ENCODE results near the gene PLAC9.
"Not testable (repeated sequence)": the region's sequence is repeated elsewhere in the genome, so short reads cannot be mapped to it uniquely, and the experiment has no call there.

Gene PLAC9, protein sequence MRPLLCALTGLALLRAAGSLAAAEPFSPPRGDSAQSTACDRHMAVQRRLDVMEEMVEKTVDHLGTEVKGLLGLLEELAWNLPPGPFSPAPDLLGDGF

DNA sequence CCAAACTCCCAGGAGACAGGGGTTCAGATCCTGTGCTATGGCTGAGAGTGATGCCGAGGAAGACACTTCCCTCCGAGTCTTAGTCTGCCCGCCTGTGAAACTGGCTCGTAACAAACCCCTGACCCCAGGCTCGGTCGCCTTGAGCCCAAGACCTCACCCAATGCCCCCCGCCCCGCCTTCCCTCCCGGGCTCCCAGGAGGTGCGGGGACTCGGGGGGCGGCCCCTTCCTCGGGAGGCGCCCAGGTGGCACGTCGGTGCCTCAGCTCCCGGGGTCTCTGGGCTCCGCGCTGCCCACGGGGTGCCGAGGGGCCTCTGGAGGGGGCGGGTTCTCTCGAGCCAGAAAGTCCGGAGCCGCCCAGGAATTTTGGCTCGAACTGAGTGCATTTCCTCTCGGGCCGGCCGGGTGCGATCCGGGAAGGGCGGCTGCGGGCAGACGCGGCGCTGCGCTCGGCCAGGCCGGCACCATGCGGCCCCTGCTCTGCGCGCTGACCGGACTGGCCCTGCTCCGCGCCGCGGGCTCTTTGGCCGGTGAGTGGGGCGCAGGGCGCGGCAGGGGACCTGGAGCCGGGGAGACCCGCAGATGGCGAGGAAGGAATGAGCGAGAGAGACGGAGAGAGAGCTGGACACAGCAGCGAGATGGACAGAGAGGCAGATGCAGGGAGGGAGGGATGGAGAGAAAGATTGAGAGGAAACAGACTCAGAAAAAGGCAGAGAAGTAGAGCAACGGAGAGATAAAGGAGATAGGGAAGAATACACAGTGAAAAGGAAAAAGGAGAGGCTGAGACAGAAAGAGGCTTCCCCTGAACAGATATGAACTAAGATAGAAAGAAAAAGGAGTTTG, at the start of gene PLAC9:
PLAC9 (plus strand) TSS at position 432 of the 841 bp plus-strand sequence; CDS start at position 465, 33 bp downstream.
- DNase-seq, result no peak

GRCh38 chr10:80090121-80090520, 42.4 kb upstream of the PLAC9 start:
- no peak for DNase-seq

GRCh38 chr10:80094231-80094630, 38.3 kb upstream of the PLAC9 start:
- no peak for DNase-seq

DNA sequence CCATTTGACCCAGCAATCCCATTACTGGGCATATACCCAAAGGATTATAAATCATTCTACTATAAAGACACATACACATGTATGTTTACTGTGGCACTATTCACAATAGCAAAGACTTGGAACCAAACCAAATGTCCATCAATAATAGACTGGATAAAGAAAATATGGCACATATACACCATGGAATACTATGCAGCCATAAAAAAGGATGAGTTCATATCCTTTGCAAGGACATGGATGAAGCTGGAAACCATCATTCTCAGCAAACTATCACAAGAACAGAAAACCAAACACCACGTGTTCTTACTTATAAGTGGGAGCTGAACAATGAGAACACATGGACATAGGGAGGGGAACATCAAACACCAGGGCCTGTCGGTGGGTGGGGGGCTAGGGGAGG, 34.3 kb upstream of the PLAC9 start:
- not testable (repeated sequence) for DNase-seq

DNA sequence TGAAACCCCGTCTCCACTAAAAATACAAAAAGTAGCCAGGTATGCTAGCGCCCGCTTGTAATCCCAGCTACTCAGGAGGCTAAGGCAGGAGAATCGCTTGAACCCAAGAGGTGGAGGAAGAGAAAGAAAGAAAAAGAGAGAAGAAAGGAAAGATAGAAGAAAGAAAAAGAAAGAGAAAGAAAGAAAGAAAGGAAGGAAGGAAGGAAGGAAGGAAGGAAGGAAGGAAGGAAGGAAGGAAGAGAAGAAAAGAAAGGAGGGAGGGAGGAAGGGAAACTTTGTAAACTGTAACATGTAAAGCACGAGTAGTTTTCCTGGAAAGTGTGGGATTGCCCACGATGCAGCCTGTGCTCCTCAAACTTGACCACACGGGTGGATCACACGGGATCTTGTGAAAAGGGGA, 33.2 kb upstream of the PLAC9 start:
- not testable (repeated sequence) for DNase-seq

GRCh38 chr10:80100116-80100515, 32.4 kb upstream of the PLAC9 start:
- DNase-seq, result no peak

- DNase-seq, result no peak
Observed at GRCh38 chr10:80100861-80101695, 31.5 kb upstream of the PLAC9 start.

GRCh38 chr10:80104066-80104926, 28.2 kb upstream of the PLAC9 start:
- no peak for DNase-seq

- DNase-seq, result no peak
Observed at GRCh38 chr10:80108576-80109239, 23.8 kb upstream of the PLAC9 start.

DNA sequence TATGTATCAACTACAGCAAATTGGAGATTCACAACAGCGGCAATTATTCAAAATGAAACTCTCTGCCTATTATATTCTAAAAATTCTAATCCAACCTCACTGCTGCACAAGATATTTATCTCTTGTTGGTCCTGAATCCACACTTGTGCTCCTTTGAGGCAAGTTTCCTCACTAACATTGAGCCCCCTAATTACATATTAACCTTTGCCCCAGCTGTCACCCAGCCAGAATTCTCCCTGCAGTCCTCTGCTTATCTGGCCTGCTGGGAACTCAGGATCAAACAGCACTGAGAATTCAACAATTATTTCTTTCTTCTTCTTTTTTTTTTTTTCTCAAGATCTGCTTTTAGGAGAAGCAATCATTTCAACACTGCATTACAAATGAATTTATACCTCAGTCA, 21.5 kb upstream of the PLAC9 start:
- DNase-seq, result no peak

DNA sequence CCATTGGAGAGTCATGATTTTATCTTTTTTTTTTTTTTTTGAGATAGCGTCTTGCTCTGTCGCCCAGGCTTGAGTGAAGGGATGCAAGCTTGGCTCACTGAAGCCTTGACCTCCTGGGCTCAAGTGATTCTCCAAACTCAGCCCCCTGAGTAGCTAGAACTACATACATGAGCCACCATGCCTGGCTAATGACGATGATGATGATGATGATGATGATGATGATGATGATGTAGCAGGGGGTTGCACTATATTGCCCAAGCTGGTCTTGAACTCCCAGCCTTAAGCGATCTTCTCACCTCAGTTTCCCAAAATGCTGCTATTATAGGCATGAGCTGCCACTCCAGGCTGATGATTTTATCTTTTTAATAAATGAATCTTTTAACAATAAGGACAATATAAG, 13.9 kb upstream of the PLAC9 start:
- no peak for DNase-seq

DNA sequence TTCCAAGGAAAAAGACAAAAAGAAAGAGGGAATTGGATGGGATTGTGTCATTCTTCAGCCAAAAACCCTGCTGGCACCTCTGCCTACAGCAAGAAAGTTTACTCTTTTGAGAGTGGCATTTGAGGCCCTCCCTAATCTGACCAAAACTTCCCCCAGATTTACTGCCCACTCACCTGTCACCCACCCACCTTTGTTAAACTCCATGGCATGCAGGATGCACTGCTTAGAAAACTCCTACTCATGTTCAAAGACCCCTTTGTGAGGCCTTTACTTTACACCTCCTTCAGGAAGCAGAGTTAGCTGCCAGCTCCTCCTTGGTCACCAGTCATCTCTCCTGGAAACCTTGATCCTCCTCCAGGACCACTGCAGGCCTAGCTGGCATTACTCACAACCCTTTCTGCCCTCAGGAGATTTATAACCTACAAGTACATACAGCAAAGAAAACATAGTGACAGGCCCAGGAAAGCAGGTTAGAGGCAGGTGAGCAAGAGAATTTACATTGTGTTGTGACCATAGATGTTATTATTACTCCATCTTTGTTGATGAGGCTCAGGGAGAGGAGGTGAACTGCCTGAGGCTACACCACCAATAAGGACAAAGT, 10.3 kb upstream of the PLAC9 start:
- DNase-seq, result no peak

GRCh38 chr10:80122746-80123145, 9.8 kb upstream of the PLAC9 start:
- DNase-seq, result no peak

DNA sequence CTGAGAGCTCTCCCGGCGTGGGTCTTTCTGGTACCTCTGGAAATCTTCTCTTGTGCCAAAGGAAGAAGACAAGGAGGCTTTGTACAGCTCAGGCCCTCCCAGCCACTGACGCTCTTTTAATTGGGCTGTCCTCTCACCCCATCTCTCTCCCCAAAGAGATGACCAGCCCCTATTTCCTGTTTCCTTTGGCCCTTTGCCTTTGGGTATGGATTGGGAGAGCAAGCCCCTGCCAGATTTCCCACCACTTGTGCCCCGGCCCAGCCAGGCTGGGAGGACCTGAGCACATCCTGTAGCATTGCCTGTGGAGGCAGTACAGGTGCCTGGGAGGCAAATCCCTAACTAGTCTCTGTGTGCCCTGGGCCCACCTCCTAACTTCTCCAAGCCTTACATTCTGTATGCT, 5.7 kb upstream of the PLAC9 start:
- DNase-seq, result no peak

- DNase-seq, result no peak
Observed at GRCh38 chr10:80131499-80131901, 1.0 kb upstream of the PLAC9 start.

- DNase-seq, result no peak
Observed at GRCh38 chr10:80133206-80133605, 676 bp downstream of the PLAC9 start.

GRCh38 chr10:80133687-80134086, 1.2 kb downstream of the PLAC9 start:
- not testable (repeated sequence) for DNase-seq

- DNase-seq, result no peak
Observed at GRCh38 chr10:80136134-80136571, 3.6 kb downstream of the PLAC9 start.

DNA sequence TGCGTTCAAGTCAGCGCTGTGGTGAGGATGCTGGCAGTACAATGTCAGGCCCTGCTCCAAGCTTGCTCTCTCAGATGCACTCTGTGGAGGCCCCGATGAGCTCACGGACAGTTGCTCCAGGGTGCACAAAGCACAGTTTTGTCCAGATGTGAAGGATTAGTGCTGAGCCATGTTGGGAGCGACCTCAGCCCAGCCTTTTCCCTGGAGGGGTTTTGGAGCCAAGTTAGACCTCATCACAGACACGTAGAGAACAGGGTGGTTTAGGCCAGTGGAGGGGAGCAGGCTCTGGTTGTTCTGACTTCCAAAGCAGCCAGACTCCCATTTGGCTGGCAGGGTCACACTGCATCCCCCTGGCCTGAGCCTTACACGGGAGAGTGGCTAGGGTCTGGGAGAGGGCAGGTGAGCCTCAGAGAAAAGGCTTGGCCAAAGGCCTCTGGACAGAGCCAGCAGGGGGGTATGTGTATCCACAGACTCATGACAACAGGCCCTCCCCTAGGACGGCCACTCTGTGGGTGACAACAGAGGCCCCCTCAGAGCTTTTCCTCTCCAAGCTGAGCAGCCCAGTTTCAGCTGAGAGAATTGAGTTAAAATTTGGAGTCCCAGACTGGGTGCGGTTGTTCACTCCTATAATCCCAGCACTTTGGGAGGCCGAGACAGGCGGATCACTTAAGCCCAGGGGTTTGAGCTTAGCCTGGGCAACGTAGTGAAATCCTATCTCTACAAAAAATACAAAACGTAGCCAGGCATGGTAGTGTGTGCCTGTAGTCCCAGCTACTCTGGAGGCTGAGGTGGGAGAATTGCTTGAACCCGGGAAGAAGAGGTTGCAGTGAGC, 4.7 kb downstream of the PLAC9 start:
- DNase-seq, result no peak

DNA sequence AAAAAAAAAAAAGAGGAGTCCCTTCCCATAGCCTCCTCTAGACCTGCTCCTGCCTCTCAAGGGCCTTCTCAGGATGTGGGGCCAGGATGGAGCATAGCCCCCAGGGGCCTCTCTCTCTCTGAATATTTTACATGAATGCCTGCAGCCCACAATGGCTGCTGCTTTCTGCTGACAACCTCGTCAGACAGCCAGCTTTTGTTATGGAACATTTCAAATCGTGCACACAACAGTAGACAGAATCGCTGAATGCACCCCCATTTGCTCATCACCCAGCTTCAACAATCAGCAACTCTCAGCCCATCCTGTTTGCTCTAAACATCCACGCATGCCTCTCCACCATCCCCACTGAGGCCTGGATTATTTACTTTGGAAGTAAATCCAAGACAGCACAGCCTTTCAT, 5.4 kb downstream of the PLAC9 start:
- no peak for DNase-seq

GRCh38 chr10:80139265-80139664, 6.7 kb downstream of the PLAC9 start:
- DNase-seq, result no peak
